ENCODE measurements around the gene RIPOR1.

DNA sequence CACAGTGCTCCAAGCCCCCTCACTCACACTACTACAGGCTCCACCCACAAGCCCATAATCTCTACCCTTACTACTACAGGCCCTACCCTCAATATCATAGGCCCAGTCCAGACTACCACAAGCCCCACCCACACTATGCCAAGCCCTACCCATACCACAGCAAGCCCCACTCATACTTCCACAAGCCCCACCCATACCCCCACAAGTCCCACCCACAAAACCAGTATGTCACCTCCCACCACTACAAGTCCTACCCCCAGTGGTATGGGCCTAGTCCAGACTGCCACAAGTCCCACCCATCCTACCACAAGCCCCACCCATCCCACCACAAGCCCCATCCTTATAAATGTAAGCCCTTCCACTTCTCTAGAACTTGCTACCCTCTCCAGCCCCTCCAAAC lies 13.8 kb downstream of the RIPOR1 start:
- TF ChIP-seq CTCF (IDR thresholded peaks at IDR 0.05) = no peak
- no peak for TF ChIP-seq CHD2 (IDR thresholded peaks at IDR 0.05; ENCODE audit: low read length, partially characterized antibody)
- TF ChIP-seq MXI1 (IDR thresholded peaks at IDR 0.05; ENCODE audit: low read depth, low read length) = no peak
- no peak for TF ChIP-seq SIN3A (IDR thresholded peaks at IDR 0.05; ENCODE audit: borderline replicate concordance, low read depth, low read length)
- no peak for TF ChIP-seq RAD21 (IDR thresholded peaks at IDR 0.05; ENCODE audit: low read length)
- TF ChIP-seq FOSL2 (IDR thresholded peaks at IDR 0.05; ENCODE audit: borderline replicate concordance, low read depth) = no peak

All from SK-N-SH (cell line).